GM12873 (cell line): ENCODE data around the gene NEU3.

Source experiments
- TF ChIP-seq, protein P1 (sequence below): IDR thresholded peaks from 2 replicates; pipeline ENCODE4 v1.5.1; 2012; ENCODE audit warnings: low read depth, mild to moderate bottlenecking, moderate library complexity, low read length, control low read depth; ENCODE audit not compliant: insufficient read depth; ENCODE audit errors: missing control alignments

The NEU3 gene

DNA sequence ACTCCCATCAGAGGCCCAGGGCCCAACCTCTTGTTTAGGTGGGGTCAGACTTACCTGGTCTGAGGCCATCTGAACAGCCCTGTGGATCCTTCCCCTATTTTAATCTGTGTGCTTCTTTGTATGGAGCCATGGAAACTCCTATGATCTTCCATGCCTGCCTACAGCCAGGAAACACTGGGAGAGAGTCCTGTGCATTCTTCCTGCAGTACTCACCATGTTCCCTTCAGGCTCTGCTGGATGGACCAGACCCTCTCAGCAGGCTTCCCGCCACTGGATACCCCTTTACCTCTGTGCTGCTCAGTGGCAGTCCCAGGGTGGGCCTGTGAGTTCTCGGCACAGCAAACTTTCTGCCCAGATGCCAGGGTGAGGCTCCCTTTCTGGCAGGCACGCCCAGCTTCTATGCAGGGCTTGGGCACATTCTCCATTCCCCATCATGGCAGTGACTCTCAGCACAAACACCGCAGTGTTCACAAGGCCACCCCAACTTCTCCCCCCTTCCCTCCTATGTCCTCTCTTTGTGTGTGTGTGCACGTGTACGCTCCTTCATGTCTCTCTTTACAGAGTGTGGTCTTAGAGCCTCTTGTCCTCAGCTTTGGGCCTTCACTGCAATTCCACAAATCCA is 34.8 kb downstream of the NEU3 start:
- TF ChIP-seq, protein P1, sequence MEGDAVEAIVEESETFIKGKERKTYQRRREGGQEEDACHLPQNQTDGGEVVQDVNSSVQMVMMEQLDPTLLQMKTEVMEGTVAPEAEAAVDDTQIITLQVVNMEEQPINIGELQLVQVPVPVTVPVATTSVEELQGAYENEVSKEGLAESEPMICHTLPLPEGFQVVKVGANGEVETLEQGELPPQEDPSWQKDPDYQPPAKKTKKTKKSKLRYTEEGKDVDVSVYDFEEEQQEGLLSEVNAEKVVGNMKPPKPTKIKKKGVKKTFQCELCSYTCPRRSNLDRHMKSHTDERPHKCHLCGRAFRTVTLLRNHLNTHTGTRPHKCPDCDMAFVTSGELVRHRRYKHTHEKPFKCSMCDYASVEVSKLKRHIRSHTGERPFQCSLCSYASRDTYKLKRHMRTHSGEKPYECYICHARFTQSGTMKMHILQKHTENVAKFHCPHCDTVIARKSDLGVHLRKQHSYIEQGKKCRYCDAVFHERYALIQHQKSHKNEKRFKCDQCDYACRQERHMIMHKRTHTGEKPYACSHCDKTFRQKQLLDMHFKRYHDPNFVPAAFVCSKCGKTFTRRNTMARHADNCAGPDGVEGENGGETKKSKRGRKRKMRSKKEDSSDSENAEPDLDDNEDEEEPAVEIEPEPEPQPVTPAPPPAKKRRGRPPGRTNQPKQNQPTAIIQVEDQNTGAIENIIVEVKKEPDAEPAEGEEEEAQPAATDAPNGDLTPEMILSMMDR, result no peak

DNA sequence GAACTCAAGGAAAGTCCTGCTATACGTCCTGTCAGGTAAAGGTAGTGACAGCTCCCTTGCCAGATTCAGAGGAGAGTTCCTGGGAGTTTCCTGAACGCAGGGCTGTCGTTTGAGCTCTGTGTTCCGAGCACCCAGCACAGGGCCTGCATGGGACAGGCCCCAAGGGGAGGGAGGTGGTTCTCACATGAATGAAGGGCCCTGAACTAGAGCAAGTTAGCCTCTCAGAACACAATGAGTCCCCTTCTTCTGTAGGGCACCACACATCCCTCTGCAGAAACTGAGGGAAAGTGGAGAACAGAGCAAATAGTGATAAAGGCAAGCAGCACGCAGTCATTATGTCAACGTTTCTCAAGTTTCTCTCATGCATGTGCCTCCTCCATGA is 35.3 kb downstream of the NEU3 start:
- TF ChIP-seq, protein P1, result no peak

DNA sequence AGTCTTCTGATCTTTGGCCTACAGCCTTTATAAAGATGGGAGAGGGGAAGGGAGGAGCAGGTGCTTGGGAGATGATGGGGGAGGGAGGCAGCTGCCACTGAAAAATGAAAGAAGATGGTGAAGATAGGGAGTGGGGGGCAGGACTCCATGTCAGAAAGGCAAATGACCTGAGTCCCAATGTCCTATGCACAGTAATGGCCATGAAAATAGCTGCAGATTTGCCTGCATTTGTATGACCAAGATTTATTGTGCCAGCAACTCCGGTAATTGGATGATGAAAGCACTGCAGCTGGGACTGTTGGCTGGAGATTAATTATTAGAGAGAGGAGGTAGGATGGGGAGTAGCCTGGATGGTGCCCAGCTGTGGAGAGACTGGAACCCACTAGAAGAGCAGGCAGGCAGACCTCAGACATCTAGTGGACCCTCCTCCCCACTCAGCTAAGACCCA is 36.1 kb downstream of the NEU3 start:
- TF ChIP-seq, protein P1, result no peak

DNA sequence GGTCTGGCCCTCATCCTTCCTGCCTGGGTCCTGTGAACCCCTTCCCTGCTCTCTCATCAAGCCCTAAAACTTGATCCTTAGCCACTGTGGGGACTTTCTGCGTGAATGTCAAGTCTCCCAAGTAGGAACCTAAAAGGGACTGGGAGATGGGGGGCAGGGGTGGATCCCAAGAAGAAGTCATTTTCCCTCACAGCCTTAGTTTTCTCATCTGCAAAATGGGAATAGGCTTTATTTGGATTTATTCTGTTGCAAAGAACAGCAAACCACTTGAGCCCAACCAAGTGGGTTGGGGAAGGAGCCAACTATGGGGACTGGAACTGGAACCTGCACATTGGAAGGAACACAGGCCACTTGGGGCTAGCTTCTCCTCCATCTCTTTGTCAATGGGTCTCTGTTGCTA is 36.8 kb downstream of the NEU3 start:
- TF ChIP-seq, protein P1, result no peak

DNA sequence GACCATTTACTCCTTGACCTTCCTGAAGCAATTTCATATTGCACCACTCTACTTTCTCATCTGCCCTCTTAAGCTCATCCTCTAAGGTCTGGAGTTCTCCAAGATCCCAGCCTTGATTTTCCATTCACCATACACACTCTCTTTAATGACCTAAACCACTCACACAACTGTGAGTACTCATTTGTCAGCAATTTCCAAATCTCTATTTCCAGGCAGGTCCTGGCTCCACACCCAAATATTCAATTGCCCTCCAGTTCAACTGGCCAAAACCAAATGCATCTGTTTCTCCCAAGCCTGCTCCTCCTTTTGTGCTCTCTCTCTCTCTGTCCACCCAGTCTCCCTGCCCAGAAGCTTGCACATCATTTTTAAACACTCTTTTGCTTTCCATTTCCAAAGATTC is 39.6 kb downstream of the NEU3 start:
- TF ChIP-seq, protein P1, result no peak

DNA sequence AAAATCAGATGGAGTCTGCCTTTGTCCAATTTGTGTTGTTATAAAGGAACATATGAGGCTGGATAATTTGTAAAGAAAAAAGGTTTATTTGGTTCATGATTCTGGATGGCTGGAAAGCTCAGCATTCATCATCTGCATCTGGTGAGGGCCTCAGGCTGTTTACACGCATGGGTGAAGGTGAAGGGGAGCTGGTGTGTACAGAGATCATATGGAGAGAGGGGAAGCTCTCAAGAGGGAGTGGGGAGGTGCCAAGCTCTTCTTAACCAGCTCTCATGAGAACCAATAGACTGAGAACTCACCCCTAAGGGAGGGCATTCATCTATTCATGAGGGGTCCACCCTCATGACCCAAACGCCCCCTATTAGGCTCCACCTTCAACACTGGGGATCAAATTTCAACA is 40.0 kb downstream of the NEU3 start:
- TF ChIP-seq, protein P1, result no peak

DNA sequence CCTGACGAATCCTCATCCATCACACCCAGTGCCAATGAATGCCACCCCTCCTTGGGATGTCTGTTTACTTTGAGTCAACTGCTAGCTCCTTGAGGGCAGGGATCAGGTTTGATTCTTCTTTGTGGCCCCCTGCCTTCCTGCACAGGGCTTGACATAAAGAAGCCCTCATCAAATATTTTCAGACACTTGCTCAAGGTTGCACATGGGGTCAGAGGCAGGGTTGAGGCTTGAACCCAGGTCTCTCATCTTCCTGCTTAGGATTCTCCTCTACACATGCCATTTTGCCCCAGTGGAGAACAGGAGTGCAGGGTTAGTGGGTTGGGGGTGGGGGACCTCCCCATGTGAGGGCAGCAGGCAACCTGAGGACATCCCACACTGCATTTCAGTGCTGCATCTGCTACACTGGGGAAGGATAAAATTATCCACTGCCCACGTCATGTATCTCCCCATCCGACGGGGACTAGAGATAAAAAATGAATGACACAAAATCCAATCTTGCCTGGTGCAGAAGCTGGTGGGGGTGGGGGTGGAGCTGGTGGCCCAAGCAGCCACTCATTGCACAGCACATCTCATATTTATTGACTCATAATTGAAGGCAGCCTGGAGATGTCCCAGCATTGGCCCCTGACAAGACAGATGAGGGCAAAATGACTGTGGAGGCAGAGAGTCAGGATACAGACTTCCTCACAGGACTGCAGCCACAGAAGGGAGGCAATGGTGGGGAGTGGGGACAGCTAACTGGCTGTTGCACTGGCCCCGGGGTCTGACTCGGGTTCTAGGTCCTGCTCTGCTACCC is 41.3 kb downstream of the NEU3 start:
- TF ChIP-seq, protein P1, result no peak
